ENCODE measurements around the gene EPS8.
"Not testable (repeated sequence)": the region's sequence is repeated elsewhere in the genome, so short reads cannot be mapped to it uniquely, and the experiment has no call there.

The EPS8 gene

GRCh38 chr12:15646581-15646980 lies 142.6 kb downstream of the EPS8 start:
- DNase-seq (ENCODE audit: low read depth in 2 of 2): no peak

- DNase-seq (ENCODE audit: low read depth in 2 of 2): no peak
Measured at GRCh38 chr12:15644700-15645099, 144.5 kb downstream of the EPS8 start.

- no peak for DNase-seq (ENCODE audit: low read depth in 2 of 2)
Measured at GRCh38 chr12:15638231-15638630, 151.0 kb downstream of the EPS8 start.

GRCh38 chr12:15636060-15636890 lies 152.9 kb downstream of the EPS8 start:
- DNase-seq (ENCODE audit: low read depth in 2 of 2): no peak

GRCh38 chr12:15634010-15634683 lies 155.0 kb downstream of the EPS8 start:
- no peak for DNase-seq (ENCODE audit: low read depth in 2 of 2)

GRCh38 chr12:15633201-15633600 lies 156.0 kb downstream of the EPS8 start:
- no peak for DNase-seq (ENCODE audit: low read depth in 2 of 2)

- DNase-seq (ENCODE audit: low read depth in 2 of 2): no peak
Measured at GRCh38 chr12:15632708-15633107, 156.5 kb downstream of the EPS8 start.

GRCh38 chr12:15631007-15631715 lies 158.0 kb downstream of the EPS8 start:
- DNase-seq (ENCODE audit: low read depth in 2 of 2): no peak

GRCh38 chr12:15629761-15630160 lies 159.4 kb downstream of the EPS8 start:
- DNase-seq (ENCODE audit: low read depth in 2 of 2): no peak

- DNase-seq (ENCODE audit: low read depth in 2 of 2): no peak
Measured at GRCh38 chr12:15629108-15629507, 160.1 kb downstream of the EPS8 start.

GRCh38 chr12:15627995-15628945 lies 160.9 kb downstream of the EPS8 start:
- DNase-seq (ENCODE audit: low read depth in 2 of 2): no peak

GRCh38 chr12:15625075-15625474 lies 164.1 kb downstream of the EPS8 start:
- no peak for DNase-seq (ENCODE audit: low read depth in 2 of 2)

GRCh38 chr12:15620741-15621539 lies 168.2 kb downstream of the EPS8 start:
- no peak for DNase-seq (ENCODE audit: low read depth in 2 of 2)

- not testable (repeated sequence) for DNase-seq (ENCODE audit: low read depth in 2 of 2)
Measured at GRCh38 chr12:15616495-15616894, 172.7 kb downstream of the EPS8 start.

GRCh38 chr12:15613981-15614380 lies 175.2 kb downstream of the EPS8 start:
- no peak for DNase-seq (ENCODE audit: low read depth in 2 of 2)

- no peak for DNase-seq (ENCODE audit: low read depth in 2 of 2)
Measured at GRCh38 chr12:15608941-15609340, 180.2 kb downstream of the EPS8 start.

- no peak for DNase-seq (ENCODE audit: low read depth in 2 of 2)
Measured at GRCh38 chr12:15608406-15608805, 180.8 kb downstream of the EPS8 start.

GRCh38 chr12:15605881-15606590 lies 183.2 kb downstream of the EPS8 start:
- no peak for DNase-seq (ENCODE audit: low read depth in 2 of 2)

- no peak for DNase-seq (ENCODE audit: low read depth in 2 of 2)
Measured at GRCh38 chr12:15603474-15604085, 185.6 kb downstream of the EPS8 start.
